GM12874 (cell line): ENCODE measurements around the gene OBI1.

Source experiments
- TF ChIP-seq, protein P1 (sequence below): IDR thresholded peaks from 2 replicates; pipeline ENCODE4 v1.5.1; 2011; ENCODE audit warnings: low read depth, mild to moderate bottlenecking, control low read depth, low read length, moderate library complexity; ENCODE audit not compliant: insufficient read depth

OBI1 gene

DNA sequence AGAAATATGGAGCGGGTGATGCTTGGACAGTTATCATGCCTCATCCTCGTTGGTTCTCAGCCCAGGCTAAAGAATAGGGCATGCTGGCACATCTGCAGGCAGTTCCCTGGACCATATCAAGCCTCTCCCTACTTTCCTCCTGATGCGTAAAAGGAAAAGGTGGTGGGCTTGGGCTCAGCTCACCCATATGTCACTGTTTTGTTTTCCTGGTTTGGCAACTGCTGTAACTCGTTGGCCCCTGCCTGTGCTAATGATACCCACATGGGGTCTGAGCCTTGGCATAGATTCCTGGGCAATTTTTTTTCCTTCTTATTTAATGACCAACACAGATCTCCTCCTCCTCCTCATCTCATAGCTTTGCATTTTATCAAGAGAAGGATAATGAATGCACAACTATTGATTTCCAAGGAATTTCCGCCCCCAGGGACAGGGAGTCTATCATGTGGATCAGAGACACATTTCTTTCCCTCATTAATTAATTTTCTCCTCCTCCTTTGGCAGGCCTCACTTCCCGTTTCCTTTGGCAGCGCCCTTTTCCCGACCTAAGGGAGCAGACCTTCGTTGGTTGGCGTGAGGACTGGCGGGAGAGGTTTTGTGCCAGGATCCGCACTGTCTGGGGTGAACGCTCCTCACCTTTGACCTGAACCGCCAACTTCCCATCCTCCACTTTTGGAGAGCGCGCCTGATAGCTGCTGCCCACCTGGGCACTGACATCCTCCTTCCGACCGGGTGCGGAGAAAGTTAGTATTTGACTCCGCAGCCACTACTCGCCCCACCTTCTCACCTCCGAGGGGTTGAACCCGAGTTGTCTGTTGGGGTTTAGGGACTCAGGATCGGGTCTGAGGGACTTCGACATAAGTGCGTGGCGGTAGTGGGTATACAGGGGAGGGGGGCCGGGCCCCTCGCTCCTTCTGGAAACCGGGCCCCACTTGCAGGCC is 52.2 kb downstream of the OBI1 start:
- TF ChIP-seq, protein P1, sequence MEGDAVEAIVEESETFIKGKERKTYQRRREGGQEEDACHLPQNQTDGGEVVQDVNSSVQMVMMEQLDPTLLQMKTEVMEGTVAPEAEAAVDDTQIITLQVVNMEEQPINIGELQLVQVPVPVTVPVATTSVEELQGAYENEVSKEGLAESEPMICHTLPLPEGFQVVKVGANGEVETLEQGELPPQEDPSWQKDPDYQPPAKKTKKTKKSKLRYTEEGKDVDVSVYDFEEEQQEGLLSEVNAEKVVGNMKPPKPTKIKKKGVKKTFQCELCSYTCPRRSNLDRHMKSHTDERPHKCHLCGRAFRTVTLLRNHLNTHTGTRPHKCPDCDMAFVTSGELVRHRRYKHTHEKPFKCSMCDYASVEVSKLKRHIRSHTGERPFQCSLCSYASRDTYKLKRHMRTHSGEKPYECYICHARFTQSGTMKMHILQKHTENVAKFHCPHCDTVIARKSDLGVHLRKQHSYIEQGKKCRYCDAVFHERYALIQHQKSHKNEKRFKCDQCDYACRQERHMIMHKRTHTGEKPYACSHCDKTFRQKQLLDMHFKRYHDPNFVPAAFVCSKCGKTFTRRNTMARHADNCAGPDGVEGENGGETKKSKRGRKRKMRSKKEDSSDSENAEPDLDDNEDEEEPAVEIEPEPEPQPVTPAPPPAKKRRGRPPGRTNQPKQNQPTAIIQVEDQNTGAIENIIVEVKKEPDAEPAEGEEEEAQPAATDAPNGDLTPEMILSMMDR: no peak

DNA sequence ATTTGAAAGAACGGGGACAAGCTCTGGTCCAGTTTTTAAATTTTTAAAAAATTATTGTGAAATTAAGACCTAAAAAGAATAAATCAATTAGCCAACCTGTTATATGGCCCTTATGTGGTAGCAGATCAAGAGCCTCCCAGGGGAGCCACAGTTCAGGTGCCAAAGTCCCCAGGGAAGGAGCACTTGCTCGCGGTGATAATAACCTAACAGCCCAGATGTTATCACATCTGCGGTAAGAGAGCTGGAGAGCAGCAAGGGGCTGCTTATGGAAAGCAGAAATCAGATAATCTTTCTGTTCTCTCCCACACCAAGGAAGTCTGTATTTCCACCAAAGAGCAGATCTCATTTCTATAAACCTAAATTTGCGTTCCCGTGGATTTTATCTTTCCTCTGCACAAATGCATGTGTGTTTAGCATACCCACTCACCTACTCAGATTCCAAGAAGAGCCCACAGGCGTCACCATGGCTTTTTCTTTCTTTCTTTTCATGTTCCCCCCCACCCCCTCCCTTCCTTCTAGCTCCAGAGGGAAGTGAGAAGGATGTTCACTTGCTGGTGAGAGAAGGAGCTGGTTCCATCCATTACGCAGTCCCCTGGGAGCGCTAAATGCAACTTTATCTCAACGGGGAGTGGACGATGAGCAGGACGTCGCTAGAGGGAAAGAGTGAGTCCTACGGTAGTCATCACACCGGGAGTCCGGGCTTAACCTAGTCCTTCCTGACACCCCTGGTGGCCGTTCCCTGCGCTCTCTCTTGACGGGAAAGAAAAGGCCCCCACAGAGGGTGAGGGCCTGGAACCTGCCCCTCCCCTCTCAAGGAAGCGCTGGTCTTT is 54.0 kb downstream of the OBI1 start:
- TF ChIP-seq, protein P1: no peak

DNA sequence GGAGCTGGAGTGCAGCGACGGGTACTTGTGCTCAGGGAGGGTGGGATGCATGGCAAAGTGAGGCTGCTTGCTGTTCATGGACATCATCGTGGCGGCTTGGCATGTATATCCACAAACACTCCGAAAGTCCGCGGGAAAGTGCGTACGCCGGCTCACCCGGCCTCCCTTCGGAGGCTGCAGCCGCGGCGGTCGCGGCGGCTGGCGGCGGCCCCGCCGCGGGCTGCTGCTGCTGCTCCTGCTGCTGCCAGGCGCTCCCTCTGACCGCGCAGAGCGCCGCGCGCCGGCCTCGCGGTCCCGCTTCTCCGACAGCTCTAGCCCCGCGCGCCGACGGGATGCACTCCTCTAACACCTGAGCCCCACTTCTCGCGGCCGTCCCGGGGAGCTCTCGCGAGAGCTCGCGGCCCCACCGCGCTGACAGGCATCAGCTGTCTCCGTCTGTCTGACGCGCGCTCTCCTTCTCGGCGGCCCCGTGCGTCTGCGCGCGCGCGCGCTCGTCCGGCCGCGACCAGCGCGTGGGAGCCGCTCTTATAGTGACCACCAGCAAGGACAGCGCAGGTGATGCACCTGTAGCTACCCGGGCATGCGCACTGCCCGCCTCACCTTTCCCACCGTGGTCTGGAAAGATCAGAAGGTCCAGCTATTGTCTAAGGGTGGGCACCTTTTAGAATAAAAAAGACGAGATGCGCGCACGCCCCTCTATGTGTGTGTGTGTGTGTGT is 55.6 kb downstream of the OBI1 start, which contains the start of gene POU4F1:
POU4F1 (minus strand) TSS at position 313 of the 718 bp plus-strand sequence; CDS start at position 87, 226 bp downstream.
- TF ChIP-seq, protein P1: no peak

DNA sequence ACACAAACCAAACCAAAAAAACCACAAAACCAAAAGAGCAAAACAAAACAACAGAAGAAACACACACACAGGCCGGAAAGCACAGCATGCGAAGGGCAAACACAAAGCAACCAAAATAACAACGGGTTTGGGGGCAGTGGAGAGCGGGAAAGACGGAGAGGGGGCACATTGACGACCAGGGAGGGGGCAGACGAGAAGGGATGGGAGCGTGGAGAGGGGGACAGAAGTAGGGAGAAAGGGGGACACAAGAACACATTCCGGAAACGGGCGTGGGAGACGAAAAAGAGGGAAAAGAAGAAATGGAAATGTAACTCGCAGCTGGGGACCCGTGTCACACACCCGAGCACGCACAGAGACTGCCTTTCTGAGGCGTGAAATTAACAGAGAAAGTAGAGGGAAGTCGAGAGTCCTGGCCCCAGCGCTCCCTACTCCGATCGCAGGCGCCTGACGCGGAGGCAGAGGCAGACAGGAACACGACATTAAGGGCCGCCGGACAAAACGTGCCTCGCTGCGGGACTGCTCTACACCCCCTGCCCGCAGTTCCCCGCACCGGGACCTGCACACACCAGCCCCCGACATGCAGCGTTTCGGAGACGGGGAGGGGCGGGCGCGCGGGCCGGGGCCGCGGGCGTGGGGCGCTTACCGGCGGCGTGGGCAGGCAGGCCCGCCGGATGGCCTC is 56.3 kb downstream of the OBI1 start:
- TF ChIP-seq, protein P1: no peak

DNA sequence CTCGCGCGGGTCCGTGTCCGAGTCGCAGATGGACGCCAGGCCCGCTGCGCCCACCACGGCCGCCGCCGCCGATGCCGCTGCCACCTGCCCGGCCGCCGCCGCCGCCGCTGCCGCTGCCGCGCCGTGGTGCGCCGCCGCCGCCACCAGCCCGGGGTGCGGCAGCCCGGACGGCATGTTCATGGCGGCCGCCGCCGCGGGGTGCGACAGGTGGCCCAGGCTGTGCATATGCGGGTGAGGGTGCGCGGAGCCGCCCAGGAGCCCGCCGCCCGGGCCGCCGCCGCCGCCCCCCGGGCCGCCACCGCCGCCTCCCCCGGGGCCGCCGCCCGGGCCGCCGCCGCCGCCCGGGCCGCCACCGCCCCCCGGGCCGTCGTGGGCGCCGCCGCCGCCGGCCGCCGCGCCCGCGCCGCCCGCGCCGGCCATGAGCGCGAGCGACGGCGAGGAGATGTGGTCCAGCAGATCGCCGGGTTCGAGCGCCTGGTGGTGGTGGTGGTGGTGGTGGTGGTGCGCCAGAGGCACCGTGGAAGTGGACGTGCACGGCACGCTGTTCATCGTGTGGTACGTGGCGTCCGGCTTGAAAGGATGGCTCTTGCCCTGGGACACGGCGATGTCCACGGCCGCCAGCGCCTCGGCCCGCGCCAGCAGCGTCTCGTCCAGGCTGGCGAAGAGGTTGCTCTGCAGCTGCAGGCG is 56.9 kb downstream of the OBI1 start:
- TF ChIP-seq, protein P1: no peak

DNA sequence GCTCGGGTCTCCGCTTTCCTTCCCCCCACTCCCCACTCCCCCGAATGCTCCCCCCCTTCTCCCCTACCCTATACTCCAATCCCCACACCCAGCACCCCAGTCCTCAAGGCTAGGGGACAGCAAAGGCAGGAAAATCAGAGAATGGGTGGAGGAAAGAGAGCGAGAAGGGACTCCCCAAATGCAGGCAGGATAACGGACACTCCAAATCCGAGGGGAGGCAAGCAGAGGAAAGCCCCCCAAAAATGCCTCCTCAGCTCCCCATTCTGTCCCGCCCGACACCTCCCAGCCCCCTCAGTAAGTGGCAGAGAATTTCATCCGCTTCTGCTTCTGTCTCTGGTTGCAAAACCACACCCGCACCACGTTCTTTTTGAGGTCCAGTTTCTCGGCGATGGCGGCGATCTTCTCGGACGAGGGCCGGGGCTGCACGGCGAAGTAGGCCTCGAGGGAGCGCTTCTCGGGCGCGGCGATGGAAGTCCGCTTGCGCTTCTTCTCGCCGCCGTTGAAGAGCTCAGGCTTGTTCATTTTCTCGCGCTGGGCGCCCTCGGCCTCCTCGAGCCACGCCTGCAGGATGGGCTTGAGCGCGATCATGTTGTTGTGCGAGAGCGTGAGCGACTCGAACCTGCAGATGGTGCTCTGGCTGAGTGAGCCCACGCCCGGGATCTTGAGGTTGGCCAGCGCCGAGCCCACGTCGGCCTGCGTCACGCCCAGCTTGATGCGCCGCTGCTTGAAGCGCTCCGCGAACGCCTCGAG is 57.7 kb downstream of the OBI1 start:
- TF ChIP-seq, protein P1: no peak
